SK-N-SH treated with all-trans-retinoic acid at 6 μM for 48 hours (cell line): ENCODE data around the gene AKT2.

Experiments used
- TCF4 ChIP-seq: fragments of 250-450 bp; sonication (Bioruptor Pico); IDR thresholded peaks from 2 replicates; pipeline ENCODE4 v1.8.0; 2021; ENCODE audit warnings: mild to moderate bottlenecking, moderate library complexity, borderline replicate concordance
- ZNF70 ChIP-seq: fragments of 450-650 bp; formaldehyde crosslinking; IDR thresholded peaks from 2 replicates; pipeline ENCODE4 v1.5.0; 2020; ENCODE audit warnings: mild to moderate bottlenecking, moderate library complexity

DNA sequence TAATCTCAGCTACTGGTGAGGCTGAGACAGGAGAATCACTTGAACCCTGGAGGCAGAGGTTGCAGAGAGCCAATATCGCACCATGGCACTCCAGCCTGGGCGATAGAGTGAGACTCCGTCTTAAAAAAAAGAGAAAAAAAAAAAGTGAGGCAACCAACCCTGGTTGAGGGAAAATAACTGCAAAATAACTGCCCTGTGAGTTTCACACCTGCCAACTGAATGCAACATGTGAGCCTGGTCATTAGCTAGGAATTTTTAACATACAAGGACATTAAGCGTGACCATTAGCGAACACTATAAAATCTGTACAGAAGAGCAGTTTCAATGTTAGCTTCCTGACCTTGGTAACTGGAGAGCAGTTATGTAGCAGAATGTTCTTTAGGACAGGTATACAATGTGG, 56.3 kb downstream of the AKT2 start:
- TF ChIP-seq TCF4, result no peak
- no peak for TF ChIP-seq ZNF70
